ENCODE data around the gene ABLIM2.
"Not testable (repeated sequence)": the region's sequence is repeated elsewhere in the genome, so short reads cannot be mapped to it uniquely, and the experiment has no call there.

ABLIM2 gene

GRCh38 chr4:8155660-8156421 is 2.8 kb downstream of the ABLIM2 start:
- DNase-seq = no peak

GRCh38 chr4:8155048-8155447 is 3.6 kb downstream of the ABLIM2 start:
- no peak for DNase-seq

- DNase-seq = no peak
Observed at GRCh38 chr4:8153441-8153840, 5.2 kb downstream of the ABLIM2 start.

- no peak for DNase-seq
Observed at GRCh38 chr4:8152865-8153257, 5.8 kb downstream of the ABLIM2 start.

GRCh38 chr4:8152090-8152864 is 6.3 kb downstream of the ABLIM2 start:
- no peak for DNase-seq

- DNase-seq = no peak
Observed at GRCh38 chr4:8151165-8151650, 7.4 kb downstream of the ABLIM2 start.

- no peak for DNase-seq
Observed at GRCh38 chr4:8150152-8151090, 8.2 kb downstream of the ABLIM2 start.

- DNase-seq = no peak
Observed at GRCh38 chr4:8149664-8150063, 8.9 kb downstream of the ABLIM2 start.

- no peak for DNase-seq
Observed at GRCh38 chr4:8148785-8149435, 9.7 kb downstream of the ABLIM2 start.

GRCh38 chr4:8148159-8148558 is 10.5 kb downstream of the ABLIM2 start:
- DNase-seq = no peak

GRCh38 chr4:8147231-8147970 is 11.2 kb downstream of the ABLIM2 start:
- no peak for DNase-seq

GRCh38 chr4:8146157-8146556 is 12.5 kb downstream of the ABLIM2 start:
- no peak for DNase-seq

- DNase-seq = no peak
Observed at GRCh38 chr4:8144359-8144758, 14.3 kb downstream of the ABLIM2 start.

GRCh38 chr4:8143392-8144140 is 15.0 kb downstream of the ABLIM2 start:
- DNase-seq = no peak

GRCh38 chr4:8142556-8142955 is 16.1 kb downstream of the ABLIM2 start:
- no peak for DNase-seq

- no peak for DNase-seq
Observed at GRCh38 chr4:8141935-8142334, 16.7 kb downstream of the ABLIM2 start.

- DNase-seq = no peak
Observed at GRCh38 chr4:8140915-8141314, 17.7 kb downstream of the ABLIM2 start.

- not testable (repeated sequence) for DNase-seq
Observed at GRCh38 chr4:8139726-8140125, 18.9 kb downstream of the ABLIM2 start.

GRCh38 chr4:8136972-8137710 is 21.5 kb downstream of the ABLIM2 start:
- no peak for DNase-seq

- no peak for DNase-seq
Observed at GRCh38 chr4:8136529-8136928, 22.1 kb downstream of the ABLIM2 start.

Data from activated gamma-delta T cell (primary cell).